Measurements from ENCODE around the gene TTF2. TPM values are rescaled to one million over a fixed set of nuclear protein-coding genes. Genes with fewer than 3 reads are reported as not detected.
"Not testable (repeated sequence)": the region's sequence is repeated elsewhere in the genome, so short reads cannot be mapped to it uniquely, and the experiment has no call there.

The TTF2 gene
- total RNA-seq, 1 experiment from 2014 or later, result 91.4 TPM

DNA sequence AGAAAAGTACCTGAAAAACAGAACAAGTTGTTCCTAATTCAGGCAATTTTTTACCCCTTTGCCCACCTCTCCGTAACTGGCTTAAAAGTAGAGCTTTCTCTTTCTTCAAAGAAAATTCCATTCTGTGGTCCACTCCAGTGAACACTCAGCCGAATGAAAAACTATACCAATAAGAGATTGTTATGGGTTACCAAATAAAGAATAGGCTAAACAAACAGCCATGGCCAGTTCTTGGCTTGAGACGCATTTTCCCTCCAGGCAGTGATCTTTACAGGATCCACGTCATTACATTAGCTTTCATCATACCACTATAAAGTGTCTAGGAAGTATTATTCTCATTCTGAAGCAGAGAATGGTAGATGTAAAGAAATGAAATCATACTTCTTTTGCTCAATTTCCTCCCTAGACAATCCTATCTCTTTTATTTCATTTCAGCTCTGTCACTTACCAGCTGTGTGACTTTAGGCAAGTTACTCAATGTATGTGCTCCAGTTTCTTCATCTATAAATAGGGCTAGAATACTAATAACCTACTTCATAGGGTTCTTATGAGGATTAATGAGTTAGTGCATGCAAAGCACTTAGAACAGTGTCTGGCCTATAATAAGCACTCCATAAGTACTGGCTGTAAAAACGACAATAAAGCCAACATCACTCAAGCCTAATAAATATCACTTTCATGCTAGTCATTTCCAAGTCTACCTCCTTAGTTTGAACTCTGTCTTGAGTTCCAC lies 87.9 kb downstream of the TTF2 start:
- Histone ChIP-seq H3K4me1 (ENCODE audit: insufficient read depth, low read length, poor library complexity, severe bottlenecking) (peaks cover 31% of the 10 kb centered on the region), H3K36me3 (ENCODE audit: insufficient read depth, low read length, poor library complexity, severe bottlenecking) (no peaks in the 10 kb centered on the region), H3K9me3 (ENCODE audit: low read depth, low read length, poor library complexity, severe bottlenecking) (no peaks in the 10 kb centered on the region), H3K27me3 (replicated peaks; ENCODE audit: insufficient read depth, low read depth, low read length, poor library complexity) (no peaks in the 10 kb centered on the region), H3K4me3 (ENCODE audit: low read depth, low read length, poor library complexity, severe bottlenecking) (no peak overlapping the region), H3K27ac (ENCODE audit: low read depth, low read length, poor library complexity, severe bottlenecking) (peak overlapping the region; percentile 32)
- DNase-seq (ENCODE audit: low spot score), result peak; percentile 72
- POLR2A ChIA-PET (ENCODE audit: low non-redundant PET), result no interaction called here
- no TSS peak for BruUV-seq (replicated peaks)
- CTCF ChIA-PET, result interaction anchor here (1.0 kb wide), 1 partner anchor 136 kb away, joined by 3 read pairs; no protein-coding TSS in a partner anchor
- intact Hi-C loops (cut with micrococcal nuclease; ENCODE audit: unreplicated experiment), result no loop called here
- no peak for TF ChIP-seq EZH2 (IDR thresholded peaks at IDR 0.05; ENCODE audit: borderline replicate concordance, low read depth, low read length, poor library complexity, severe bottlenecking)
- TF ChIP-seq, protein P1, sequence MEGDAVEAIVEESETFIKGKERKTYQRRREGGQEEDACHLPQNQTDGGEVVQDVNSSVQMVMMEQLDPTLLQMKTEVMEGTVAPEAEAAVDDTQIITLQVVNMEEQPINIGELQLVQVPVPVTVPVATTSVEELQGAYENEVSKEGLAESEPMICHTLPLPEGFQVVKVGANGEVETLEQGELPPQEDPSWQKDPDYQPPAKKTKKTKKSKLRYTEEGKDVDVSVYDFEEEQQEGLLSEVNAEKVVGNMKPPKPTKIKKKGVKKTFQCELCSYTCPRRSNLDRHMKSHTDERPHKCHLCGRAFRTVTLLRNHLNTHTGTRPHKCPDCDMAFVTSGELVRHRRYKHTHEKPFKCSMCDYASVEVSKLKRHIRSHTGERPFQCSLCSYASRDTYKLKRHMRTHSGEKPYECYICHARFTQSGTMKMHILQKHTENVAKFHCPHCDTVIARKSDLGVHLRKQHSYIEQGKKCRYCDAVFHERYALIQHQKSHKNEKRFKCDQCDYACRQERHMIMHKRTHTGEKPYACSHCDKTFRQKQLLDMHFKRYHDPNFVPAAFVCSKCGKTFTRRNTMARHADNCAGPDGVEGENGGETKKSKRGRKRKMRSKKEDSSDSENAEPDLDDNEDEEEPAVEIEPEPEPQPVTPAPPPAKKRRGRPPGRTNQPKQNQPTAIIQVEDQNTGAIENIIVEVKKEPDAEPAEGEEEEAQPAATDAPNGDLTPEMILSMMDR (conservative IDR thresholded peaks at IDR 0.05; ENCODE audit: low read depth, low read length), result no peak

DNA sequence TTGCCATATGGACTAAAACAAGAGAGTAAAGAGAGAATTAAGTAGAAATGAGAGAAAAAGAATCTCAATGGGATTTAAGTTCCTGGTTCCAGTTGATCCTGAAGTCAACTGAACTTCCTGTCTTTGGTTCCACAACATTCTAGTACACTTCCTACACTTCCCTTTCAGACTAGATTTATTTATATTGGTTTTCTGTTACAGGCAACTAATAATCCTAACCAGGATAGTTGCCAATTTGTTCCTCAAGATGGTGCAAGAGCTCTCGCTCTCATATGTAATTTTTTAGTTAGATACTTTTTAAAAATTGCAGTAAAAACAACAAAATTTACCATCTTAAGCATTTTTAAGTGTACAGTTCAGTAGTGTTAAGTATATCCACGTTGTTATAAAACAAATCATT lies 90.2 kb downstream of the TTF2 start:
- no peak for DNase-seq (ENCODE audit: low spot score)
- Histone ChIP-seq H3K27ac (ENCODE audit: low read depth, low read length, poor library complexity, severe bottlenecking) (no peak overlapping the region), H3K4me1 (ENCODE audit: insufficient read depth, low read length, poor library complexity, severe bottlenecking) (peaks cover 31% of the 10 kb centered on the region), H3K27me3 (replicated peaks; ENCODE audit: insufficient read depth, low read depth, low read length, poor library complexity) (no peaks in the 10 kb centered on the region), H3K36me3 (ENCODE audit: insufficient read depth, low read length, poor library complexity, severe bottlenecking) (no peaks in the 10 kb centered on the region), H3K4me3 (ENCODE audit: low read depth, low read length, poor library complexity, severe bottlenecking) (no peak overlapping the region), H3K9me3 (ENCODE audit: low read depth, low read length, poor library complexity, severe bottlenecking) (no peaks in the 10 kb centered on the region)
- no TSS peak for BruUV-seq (replicated peaks)
- intact Hi-C loops (cut with micrococcal nuclease; ENCODE audit: unreplicated experiment), result no loop called here
- POLR2A ChIA-PET (ENCODE audit: low non-redundant PET), result no interaction called here
- CTCF ChIA-PET, result no interaction called here
- TF ChIP-seq, protein P1 (conservative IDR thresholded peaks at IDR 0.05; ENCODE audit: low read depth, low read length), result no peak
- TF ChIP-seq EZH2 (IDR thresholded peaks at IDR 0.05; ENCODE audit: borderline replicate concordance, low read depth, low read length, poor library complexity, severe bottlenecking), result no peak

DNA sequence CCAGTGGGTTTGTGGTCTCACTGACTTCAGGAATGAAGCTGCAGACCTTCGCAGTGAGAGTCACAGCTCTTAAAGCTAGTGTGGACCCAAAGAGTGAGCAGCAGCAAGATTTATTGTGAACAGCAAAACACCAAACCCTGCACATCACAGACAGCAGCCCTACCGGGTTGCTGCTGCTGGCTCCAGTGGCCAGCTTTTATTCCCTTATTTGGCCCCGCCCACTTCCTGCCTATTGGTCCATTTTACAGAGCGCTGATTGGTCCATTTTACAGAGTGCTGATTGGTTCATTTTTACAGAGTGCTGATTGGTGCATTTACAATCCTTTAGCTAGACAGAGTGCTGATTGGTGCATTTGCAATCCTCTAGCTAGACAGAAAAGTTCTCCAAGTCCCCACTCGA lies 91.2 kb downstream of the TTF2 start:
- H3K9me3 ChIP-seq (ENCODE audit: low read depth, low read length, poor library complexity, severe bottlenecking); H3K27me3 ChIP-seq (replicated peaks; ENCODE audit: insufficient read depth, low read depth, low read length, poor library complexity); H3K36me3 ChIP-seq (ENCODE audit: insufficient read depth, low read length, poor library complexity, severe bottlenecking); CTCF ChIA-PET; BruUV-seq (replicated peaks); DNase-seq (ENCODE audit: low spot score); intact Hi-C loops (cut with micrococcal nuclease; ENCODE audit: unreplicated experiment); H3K4me3 ChIP-seq (ENCODE audit: low read depth, low read length, poor library complexity, severe bottlenecking); POLR2A ChIA-PET (ENCODE audit: low non-redundant PET); H3K27ac ChIP-seq (ENCODE audit: low read depth, low read length, poor library complexity, severe bottlenecking): not testable (repeated sequence)
- peaks cover 27% of the 10 kb centered on the region for H3K4me1 ChIP-seq (ENCODE audit: insufficient read depth, low read length, poor library complexity, severe bottlenecking)

Small RNA genes lying within 50 kb of the gene (microRNA-seq; reads per million reads assigned to microRNA genes)
- gene MIR942, result 320 reads per million, percentile 73 among the genes with 10 or more reads in this experiment

Other genes starting within 250 kb of the TTF2 start
- 29.5 and 34.3 TPM in 2 replicates for gene PTGFRN, start 150.4 kb upstream of the TTF2 start, total RNA-seq (2021)
- 1.7 TPM in 2 replicates for gene CD101, start 58.6 kb upstream of the TTF2 start, total RNA-seq (2021)
- gene TRIM45, start 61.4 kb downstream of the TTF2 start, total RNA-seq (2021), result 3.2 and 6.7 TPM in 2 replicates
- not detected in 2 replicates for gene VTCN1, start 150.6 kb downstream of the TTF2 start, total RNA-seq (2021)